Measurements from ENCODE around the gene MRPL34. TPM values are rescaled to one million over a fixed set of nuclear protein-coding genes. Genes with fewer than 3 reads are reported as not detected.
"Not testable (repeated sequence)": the region's sequence is repeated elsewhere in the genome, so short reads cannot be mapped to it uniquely, and the experiment has no call there.

Gene MRPL34
- total and polyA plus RNA-seq, 12 donors, result 122 to 301 (median 155) TPM

GRCh38 chr19:17294051-17294891 lies 11.4 kb upstream of the MRPL34 start:
- Histone ChIP-seq H3K4me3 (no peak overlapping the region), H3K27me3 (no peaks in the 10 kb centered on the region), H3K27ac (no peak overlapping the region), H3K9me3 (peaks cover 0 to 10% (median 0%) of the 10 kb centered on the region in 11 donors), H3K4me1 (peaks cover 0 to 18% (median 0%) of the 10 kb centered on the region in 9 donors), H3K36me3 (peaks cover 0 to 27% (median 5%) of the 10 kb centered on the region in 9 donors)
- peak in 1 of 2 donors; percentile 46 for DNase-seq
- TF ChIP-seq CTCF (IDR thresholded peaks at IDR 0.05), result no peak
- peak in 2 of 8 donors; percentile 12 to 24 for ATAC-seq
- intact Hi-C loops (cut with DNase I), result loop anchor here in 7 of 10 donors (5.0 to 10.0 kb wide), 3 partner anchors 91 to 98 kb away; partner anchors contain the start of gene CCDC194 (in 2 of the 7)
- 78 to 82% methylated on average over 46 to 48 of the region's 48 CpGs for WGBS, 2 donors

DNA sequence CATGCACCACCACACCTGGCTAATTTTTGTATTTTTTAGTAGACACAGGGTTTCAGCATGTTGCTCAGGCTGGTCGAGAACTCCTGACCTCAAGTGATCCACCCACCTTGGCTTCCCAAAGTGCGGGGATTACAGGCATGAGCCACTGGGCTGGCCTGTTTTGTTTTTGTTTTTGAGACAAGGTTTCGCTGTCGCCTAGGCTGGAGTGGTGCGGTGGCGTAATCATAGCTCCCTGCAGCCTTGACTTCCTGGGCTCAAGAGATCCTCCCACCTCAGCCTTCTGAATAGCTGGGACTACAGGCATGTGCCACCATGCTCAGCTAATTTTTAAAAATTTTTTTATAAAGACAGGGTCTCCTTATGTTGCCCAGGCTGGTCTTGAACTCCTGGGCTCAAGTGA lies 10.1 kb upstream of the MRPL34 start:
- intact Hi-C loops (cut with DNase I), result loop anchor here in 2 of 10 donors (10.0 kb wide), 1 partner anchor 89 kb away; no protein-coding TSS in a partner anchor
- H3K27me3 ChIP-seq, H3K27ac ChIP-seq, H3K9me3 ChIP-seq, H3K4me3 ChIP-seq, DNase-seq, ATAC-seq: not testable (repeated sequence)
- H3K4me1 ChIP-seq, result peaks cover 0 to 15% (median 0%) of the 10 kb centered on the region in 9 donors
- 95% methylated on average over 6 of the region's 6 CpGs for WGBS, 2 donors
- peaks cover 0 to 27% (median 5%) of the 10 kb centered on the region in 9 donors for H3K36me3 ChIP-seq

DNA sequence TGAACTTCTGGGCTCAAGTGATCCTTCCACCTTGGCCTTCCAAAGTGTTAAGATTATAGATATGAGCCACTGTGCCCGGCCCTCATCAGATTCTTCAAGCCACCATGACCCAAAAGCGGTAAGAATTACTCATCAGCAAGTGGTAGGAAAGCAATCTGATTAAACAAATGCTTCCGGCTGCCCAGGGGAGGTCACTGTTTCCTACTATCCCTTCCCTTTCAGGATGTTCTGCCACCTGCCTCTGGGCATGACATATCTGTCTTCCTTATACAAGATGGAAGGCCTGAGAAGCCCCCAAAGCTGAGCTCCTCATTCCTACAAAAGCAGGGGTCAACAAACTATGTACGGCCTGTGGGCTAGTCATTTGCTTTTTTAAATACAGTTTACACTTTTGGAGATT lies 9.4 kb upstream of the MRPL34 start:
- no peak for DNase-seq
- no peak for ATAC-seq
- intact Hi-C loops (cut with DNase I), result loop anchor here in 2 of 10 donors (10.0 kb wide), 1 partner anchor 89 kb away; no protein-coding TSS in a partner anchor

GRCh38 chr19:17296976-17297375 lies 8.7 kb upstream of the MRPL34 start:
- peaks cover 0 to 14% (median 2%) of the 10 kb centered on the region in 9 donors for H3K4me1 ChIP-seq
- no peak for DNase-seq
- TF ChIP-seq CTCF (IDR thresholded peaks at IDR 0.05), result no peak
- intact Hi-C loops (cut with DNase I), result loop anchor here in 2 of 10 donors (10.0 kb wide), 1 partner anchor 88 kb away; no protein-coding TSS in a partner anchor
- no peak for ATAC-seq
- WGBS, 2 donors, result 90 to 91% methylated on average over 6 of the region's 6 CpGs
- H3K9me3 ChIP-seq, result peaks cover 0 to 10% (median 0%) of the 10 kb centered on the region in 11 donors
- no peak overlapping the region for H3K4me3 ChIP-seq
- H3K36me3 ChIP-seq, result peaks cover 0 to 34% (median 5%) of the 10 kb centered on the region in 9 donors
- H3K27me3 ChIP-seq, result no peaks in the 10 kb centered on the region
- no peak overlapping the region for H3K27ac ChIP-seq

More for the DNA sequence above, 9.4 kb upstream of the MRPL34 start:
- H3K4me1 ChIP-seq, result peaks cover 0 to 15% (median 0%) of the 10 kb centered on the region in 9 donors
- WGBS, 2 donors, result 76 to 83% methylated on average over 4 of the region's 4 CpGs
- H3K36me3 ChIP-seq, result peaks cover 0 to 34% (median 5%) of the 10 kb centered on the region in 9 donors
- H3K27ac ChIP-seq, result no peak overlapping the region
- H3K9me3 ChIP-seq, result peaks cover 0 to 10% (median 0%) of the 10 kb centered on the region in 11 donors
- no peak overlapping the region for H3K4me3 ChIP-seq
- H3K27me3 ChIP-seq, result no peaks in the 10 kb centered on the region
- TF ChIP-seq CTCF (IDR thresholded peaks at IDR 0.05), result no peak

Data from heart right ventricle (tissue), 16 donors.